DND-41 (cell line): ENCODE data around the gene HOXB8.

Source experiments
- CTCF ChIP-seq: IDR thresholded peaks from 2 replicates; pipeline ENCODE4 v1.5.1; 2012; ENCODE audit warnings: borderline replicate concordance, low read length, moderate library complexity, mild to moderate bottlenecking; ENCODE audit not compliant: poor library complexity, severe bottlenecking; ENCODE audit errors: extremely low read depth
- EZH2 ChIP-seq: IDR thresholded peaks from 3 replicates; pipeline ENCODE4 v1.6.1; 2012; ENCODE audit warnings: borderline replicate concordance, low read depth, mild to moderate bottlenecking, moderate library complexity, low read length, inconsistent platforms; ENCODE audit not compliant: severe bottlenecking

DNA sequence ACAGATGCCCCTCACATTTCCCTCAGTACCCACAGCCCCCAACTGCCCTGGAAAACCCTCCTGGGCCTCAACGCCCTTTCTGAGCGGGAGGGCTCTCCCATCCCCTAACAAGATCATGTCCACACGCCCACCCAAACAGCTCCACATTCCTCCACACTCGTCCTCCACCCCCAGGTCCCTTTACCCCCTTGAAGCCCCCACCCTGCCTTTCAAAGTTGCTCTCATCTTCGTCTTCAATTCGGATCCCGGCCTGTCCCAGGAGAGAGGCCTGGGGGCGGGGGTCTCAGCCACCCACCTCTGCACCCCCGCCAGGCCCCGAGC lies 51.3 kb downstream of the HOXB8 start:
- TF ChIP-seq CTCF (no peak), EZH2 (no peak)
